Activated CD4-positive, alpha-beta T cell treated with anti-CD3 and anti-CD28 coated beads, Interleukin-2, amount 10 ng/mL, durations not matched to agents 7 days and 5 days (primary cell): ENCODE results near the gene ARHGAP44. TPM values are rescaled to one million over a fixed set of nuclear protein-coding genes. Genes with fewer than 3 reads are reported as not detected.
"Not testable (repeated sequence)": the region's sequence is repeated elsewhere in the genome, so short reads cannot be mapped to it uniquely, and the experiment has no call there.

Experiments
- CTCF ChIA-PET: fragments of 350-600 bp; sonication (Branson Sonifier 250); formaldehyde crosslinking; loops from one replicate; lab custom pipeline; 2021; ENCODE audit warnings: antibody characterized with exemption; lab: Charles Lee
- POLR2A ChIA-PET: fragments of 350-600 bp; sonication (Branson Sonifier 250); formaldehyde crosslinking; loops from one replicate; lab custom pipeline; 2021; ENCODE audit warnings: antibody characterized with exemption; lab: Charles Lee
- DNase-seq: peaks from one replicate; pipeline ENCODE4 v3.0.0-alpha.2; 2020
- H3K27ac Mint-ChIP-seq: one replicate; pipeline ENCODE4 v1.8.0; 2021; ENCODE audit warnings: mild to moderate bottlenecking, moderate library complexity, mixed read lengths
- H3K27me3 Mint-ChIP-seq: one replicate; pipeline ENCODE4 v1.8.0; 2021; ENCODE audit warnings: mixed read lengths
- H3K36me3 Mint-ChIP-seq: one replicate; pipeline ENCODE4 v1.8.0; 2021; ENCODE audit warnings: low read depth, mixed read lengths
- H3K4me1 Mint-ChIP-seq: one replicate; pipeline ENCODE4 v1.8.0; 2021; ENCODE audit warnings: mixed read lengths
- H3K4me3 Mint-ChIP-seq: one replicate; pipeline ENCODE4 v1.8.0; 2021; ENCODE audit warnings: mild to moderate bottlenecking, moderate library complexity, mixed read lengths
- H3K9me3 Mint-ChIP-seq: one replicate; pipeline ENCODE4 v1.8.0; 2021; ENCODE audit warnings: mixed read lengths
- total RNA-seq, 2 experiments: library from RNA; stranded (reverse); gene quantifications; one replicate each; pipeline ENCODE4 v1.2.3, GENCODE V29; 2021

Gene ARHGAP44
- total RNA-seq, 2 experiments from 2014 or later, result 0.37 TPM; not detected in 1

GRCh38 chr17:12831839-12832238 is 42.5 kb downstream of the ARHGAP44 start:
- peaks cover 28% of the 10 kb centered on the region for H3K9me3 Mint-ChIP-seq
- H3K36me3 Mint-ChIP-seq, result no peaks in the 10 kb centered on the region
- ChIA-PET CTCF (no interaction called here), POLR2A (no interaction called here)
- no peak overlapping the region for H3K4me3 Mint-ChIP-seq
- H3K27me3 Mint-ChIP-seq, result no peaks in the 10 kb centered on the region
- H3K4me1 Mint-ChIP-seq, result no peaks in the 10 kb centered on the region
- H3K27ac Mint-ChIP-seq, result no peak overlapping the region
- no peak for DNase-seq

GRCh38 chr17:12839042-12839441 is 49.7 kb downstream of the ARHGAP44 start:
- Mint-ChIP-seq H3K36me3 (no peaks in the 10 kb centered on the region), H3K4me1 (no peaks in the 10 kb centered on the region), H3K27me3 (no peaks in the 10 kb centered on the region), H3K9me3 (peaks cover 7% of the 10 kb centered on the region), H3K4me3 (no peak overlapping the region), H3K27ac (no peak overlapping the region)
- DNase-seq, result no peak
- CTCF ChIA-PET, result no interaction called here
- POLR2A ChIA-PET, result no interaction called here

- DNase-seq, result no peak
- Mint-ChIP-seq H3K36me3 (no peaks in the 10 kb centered on the region), H3K27ac (no peak overlapping the region), H3K4me1 (no peaks in the 10 kb centered on the region), H3K27me3 (no peaks in the 10 kb centered on the region), H3K4me3 (no peak overlapping the region), H3K9me3 (peaks cover 11% of the 10 kb centered on the region)
- CTCF ChIA-PET, result no interaction called here
- POLR2A ChIA-PET, result no interaction called here
Measured at GRCh38 chr17:12842936-12843335, 53.6 kb downstream of the ARHGAP44 start.

GRCh38 chr17:12850996-12851395 is 61.7 kb downstream of the ARHGAP44 start:
- POLR2A ChIA-PET, result no interaction called here
- Mint-ChIP-seq H3K27ac (no peak overlapping the region), H3K27me3 (no peaks in the 10 kb centered on the region), H3K36me3 (no peaks in the 10 kb centered on the region), H3K4me1 (no peaks in the 10 kb centered on the region), H3K4me3 (no peak overlapping the region), H3K9me3 (peaks cover 12% of the 10 kb centered on the region)
- CTCF ChIA-PET, result interaction anchor here (0.7 kb wide), 2 partner anchors 582 to 714 kb away, joined by 3 to 4 read pairs; no protein-coding TSS in a partner anchor
- no peak for DNase-seq

GRCh38 chr17:12851901-12852435 is 62.7 kb downstream of the ARHGAP44 start:
- Mint-ChIP-seq H3K9me3 (peaks cover 15% of the 10 kb centered on the region), H3K4me1 (no peaks in the 10 kb centered on the region), H3K4me3 (no peak overlapping the region), H3K27me3 (no peaks in the 10 kb centered on the region), H3K36me3 (no peaks in the 10 kb centered on the region), H3K27ac (no peak overlapping the region)
- POLR2A ChIA-PET, result no interaction called here
- DNase-seq, result no peak
- CTCF ChIA-PET, result no interaction called here

GRCh38 chr17:12853921-12854320 is 64.6 kb downstream of the ARHGAP44 start:
- Mint-ChIP-seq H3K4me1 (no peaks in the 10 kb centered on the region), H3K36me3 (no peaks in the 10 kb centered on the region), H3K9me3 (peaks cover 14% of the 10 kb centered on the region), H3K27ac (no peak overlapping the region), H3K4me3 (no peak overlapping the region), H3K27me3 (no peaks in the 10 kb centered on the region)
- ChIA-PET POLR2A (interaction anchor here (0.6 kb wide), 1 partner anchor 1802 kb away, joined by 3 read pairs; no protein-coding TSS in a partner anchor), CTCF (no interaction called here)
- no peak for DNase-seq

DNA sequence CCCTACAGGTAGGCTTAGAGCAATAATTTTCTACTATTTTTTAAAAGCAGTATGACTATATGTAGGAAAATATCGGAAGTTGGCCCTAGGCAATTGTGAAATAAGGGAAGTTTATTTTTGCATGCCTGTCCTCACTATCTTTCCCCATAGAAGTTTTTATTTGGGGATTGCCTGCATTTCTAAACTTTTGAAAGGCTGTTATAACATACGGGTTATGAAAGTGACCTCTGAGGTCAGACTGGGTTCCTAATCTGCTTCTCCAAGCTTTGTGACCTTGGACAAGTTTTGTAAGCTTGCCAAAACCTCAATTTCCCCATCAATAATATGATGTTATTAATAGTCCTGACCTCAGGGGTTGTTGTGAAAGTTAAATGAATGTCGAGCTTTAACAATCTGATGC is 67.1 kb downstream of the ARHGAP44 start:
- Mint-ChIP-seq H3K36me3 (no peaks in the 10 kb centered on the region), H3K27ac (no peak overlapping the region), H3K9me3 (peaks cover 14% of the 10 kb centered on the region), H3K4me1 (no peaks in the 10 kb centered on the region), H3K27me3 (no peaks in the 10 kb centered on the region), H3K4me3 (no peak overlapping the region)
- POLR2A ChIA-PET, result no interaction called here
- DNase-seq, result no peak
- CTCF ChIA-PET, result no interaction called here

DNA sequence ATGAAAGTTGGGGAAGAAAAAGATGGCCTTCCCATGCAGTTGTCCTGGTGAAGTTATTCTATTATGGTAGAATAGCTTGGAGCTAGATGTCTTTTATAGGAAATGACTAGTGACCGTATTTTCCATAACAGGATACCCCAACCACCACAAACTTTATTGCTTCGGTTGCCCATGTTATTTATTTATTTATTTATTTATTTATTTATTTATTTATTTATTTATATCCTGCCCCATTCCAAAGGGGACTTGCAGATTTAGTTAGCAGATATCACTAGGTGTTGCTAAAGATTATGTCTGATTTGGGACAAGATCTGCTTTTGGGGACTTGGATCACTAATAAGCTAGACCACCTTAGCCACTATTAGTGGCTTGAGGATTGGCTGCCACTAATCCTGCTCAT is 68.3 kb downstream of the ARHGAP44 start:
- POLR2A ChIA-PET, result no interaction called here
- no peaks in the 10 kb centered on the region for H3K36me3 Mint-ChIP-seq
- H3K4me3 Mint-ChIP-seq, result no peak overlapping the region
- H3K9me3 Mint-ChIP-seq, result peaks cover 17% of the 10 kb centered on the region
- no peak for DNase-seq
- H3K27me3 Mint-ChIP-seq, result no peaks in the 10 kb centered on the region
- CTCF ChIA-PET, result no interaction called here
- H3K27ac Mint-ChIP-seq, result no peak overlapping the region
- H3K4me1 Mint-ChIP-seq, result no peaks in the 10 kb centered on the region

DNA sequence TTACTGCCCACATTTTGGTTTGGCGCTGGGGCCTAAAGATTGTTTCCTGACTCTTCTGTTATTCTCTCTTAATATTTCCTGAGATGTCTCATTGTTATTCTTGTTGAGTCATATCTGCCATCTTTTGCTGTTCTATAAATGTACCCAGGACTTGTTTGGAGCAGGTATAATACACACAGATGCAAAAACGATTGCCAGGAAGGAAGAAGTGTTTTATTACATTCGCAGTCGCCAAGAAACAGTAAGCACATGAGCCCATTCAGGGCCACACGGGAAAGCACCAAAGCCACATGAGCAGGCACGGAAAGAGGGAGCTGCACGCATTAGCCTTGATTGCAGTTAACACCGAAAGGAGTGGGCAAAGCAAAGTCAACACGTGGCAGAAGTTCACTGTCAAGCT is 70.2 kb downstream of the ARHGAP44 start:
- H3K4me1 Mint-ChIP-seq, result no peaks in the 10 kb centered on the region
- no peak overlapping the region for H3K4me3 Mint-ChIP-seq
- H3K9me3 Mint-ChIP-seq, result peaks cover 12% of the 10 kb centered on the region
- no peak overlapping the region for H3K27ac Mint-ChIP-seq
- H3K36me3 Mint-ChIP-seq, result no peaks in the 10 kb centered on the region
- no peak for DNase-seq
- H3K27me3 Mint-ChIP-seq, result no peaks in the 10 kb centered on the region
- CTCF ChIA-PET, result no interaction called here
- POLR2A ChIA-PET, result no interaction called here

GRCh38 chr17:12865769-12866168 is 76.5 kb downstream of the ARHGAP44 start:
- H3K27ac Mint-ChIP-seq, result no peak overlapping the region
- no peak overlapping the region for H3K4me3 Mint-ChIP-seq
- POLR2A ChIA-PET, result no interaction called here
- DNase-seq, result no peak
- peaks cover 4% of the 10 kb centered on the region for H3K9me3 Mint-ChIP-seq
- no peaks in the 10 kb centered on the region for H3K27me3 Mint-ChIP-seq
- CTCF ChIA-PET, result no interaction called here
- H3K4me1 Mint-ChIP-seq, result no peaks in the 10 kb centered on the region
- H3K36me3 Mint-ChIP-seq, result no peaks in the 10 kb centered on the region

DNA sequence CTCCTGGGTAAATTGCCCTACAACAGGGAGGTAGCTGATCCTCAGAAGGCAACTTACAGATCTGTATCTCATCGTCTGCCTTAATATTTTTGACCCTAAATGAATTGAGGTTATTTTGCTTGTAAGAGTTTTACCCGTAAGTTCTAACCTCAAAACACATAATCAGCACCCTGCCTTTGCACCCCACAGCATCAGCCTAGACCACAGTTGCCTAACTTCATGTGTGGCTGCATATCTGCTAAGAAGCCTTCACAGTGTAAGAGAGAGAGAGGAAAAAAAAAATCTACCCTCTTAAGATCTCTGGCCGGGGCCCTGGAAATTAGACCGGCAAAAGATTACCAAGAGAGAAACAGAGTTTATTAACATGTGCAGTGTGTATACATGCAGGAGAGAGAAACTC is 76.9 kb downstream of the ARHGAP44 start:
- Mint-ChIP-seq H3K36me3 (no peaks in the 10 kb centered on the region), H3K27me3 (no peaks in the 10 kb centered on the region), H3K9me3 (peaks cover 8% of the 10 kb centered on the region), H3K27ac (no peak overlapping the region), H3K4me1 (no peaks in the 10 kb centered on the region), H3K4me3 (no peak overlapping the region)
- CTCF ChIA-PET, result no interaction called here
- POLR2A ChIA-PET, result no interaction called here
- no peak for DNase-seq

GRCh38 chr17:12867726-12868125 is 78.4 kb downstream of the ARHGAP44 start:
- Mint-ChIP-seq H3K4me3 (no peak overlapping the region), H3K9me3 (peaks cover 5% of the 10 kb centered on the region), H3K27me3 (no peaks in the 10 kb centered on the region), H3K4me1 (no peaks in the 10 kb centered on the region), H3K27ac (no peak overlapping the region), H3K36me3 (no peaks in the 10 kb centered on the region)
- ChIA-PET CTCF (no interaction called here), POLR2A (no interaction called here)
- DNase-seq, result no peak

DNA sequence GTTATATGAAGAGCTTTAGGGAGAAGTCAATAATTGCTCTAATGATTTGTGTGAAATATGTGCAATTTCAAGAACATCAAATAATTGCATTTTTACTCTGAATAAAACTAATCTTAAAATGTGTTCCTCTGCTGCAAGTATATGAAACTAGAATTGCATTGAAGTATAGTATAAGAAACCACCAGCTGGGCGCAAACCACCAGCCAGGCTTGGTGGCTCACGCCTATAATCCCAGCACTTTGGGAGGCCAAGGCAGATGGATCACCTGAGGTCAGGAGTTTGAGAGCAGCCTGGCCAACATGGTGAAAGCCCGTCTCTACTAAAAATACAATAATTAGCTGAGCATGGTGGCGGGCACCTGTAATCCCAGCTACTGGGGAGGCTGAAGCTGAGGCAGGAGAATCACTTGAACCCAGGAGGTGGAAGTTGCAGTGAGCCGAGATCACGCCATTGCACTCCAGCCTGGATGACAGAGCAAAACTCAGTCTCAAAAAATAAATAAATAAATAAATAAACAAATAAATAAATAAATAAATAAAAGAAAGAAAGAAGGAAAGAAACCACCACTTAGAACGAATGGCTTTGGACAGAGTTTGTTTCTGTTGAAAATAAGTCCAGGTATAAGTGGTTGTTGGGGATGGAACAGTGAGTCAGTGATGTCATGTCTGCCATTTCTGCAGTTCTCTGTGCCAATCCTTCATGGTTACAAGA is 84.3 kb downstream of the ARHGAP44 start:
- CTCF ChIA-PET, H3K4me1 Mint-ChIP-seq, DNase-seq, POLR2A ChIA-PET, H3K36me3 Mint-ChIP-seq, H3K4me3 Mint-ChIP-seq, H3K27me3 Mint-ChIP-seq, H3K27ac Mint-ChIP-seq: not testable (repeated sequence)
- H3K9me3 Mint-ChIP-seq, result peaks cover 22% of the 10 kb centered on the region
